HG03039 (cell line): ENCODE results near the gene GREM2.

ENCODE experiments used
- ATAC-seq: cut with Tn5 transposase; IDR thresholded peaks from one replicate; pipeline ENCODE4 v1.9.1; 2021; ENCODE audit warnings: mild to moderate bottlenecking, moderate library complexity; ENCODE audit not compliant: unreplicated experiment

Gene GREM2

GRCh38 chr1:240503036-240503435 lies 108.9 kb downstream of the GREM2 start:
- no peak for ATAC-seq

DNA sequence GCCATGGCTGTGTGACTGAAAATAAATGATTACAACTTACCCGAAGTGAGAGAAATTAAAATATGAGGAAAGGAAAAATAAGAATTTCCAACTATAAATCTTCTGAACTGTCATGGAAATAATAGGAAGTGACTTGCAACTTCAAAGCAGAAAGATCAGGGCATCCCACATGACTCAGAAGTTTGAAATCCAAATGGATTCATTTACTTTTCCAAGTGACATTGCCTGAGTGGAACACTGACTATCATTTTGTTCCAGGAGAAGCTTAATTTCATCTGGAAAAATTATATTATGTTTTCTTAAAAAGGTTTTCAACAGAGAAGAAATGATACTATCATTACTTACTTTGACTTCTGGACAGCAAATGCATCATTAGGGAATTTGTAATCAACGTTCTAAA lies 110.8 kb downstream of the GREM2 start:
- ATAC-seq: no peak

GRCh38 chr1:240500647-240501046 lies 111.3 kb downstream of the GREM2 start:
- no peak for ATAC-seq

DNA sequence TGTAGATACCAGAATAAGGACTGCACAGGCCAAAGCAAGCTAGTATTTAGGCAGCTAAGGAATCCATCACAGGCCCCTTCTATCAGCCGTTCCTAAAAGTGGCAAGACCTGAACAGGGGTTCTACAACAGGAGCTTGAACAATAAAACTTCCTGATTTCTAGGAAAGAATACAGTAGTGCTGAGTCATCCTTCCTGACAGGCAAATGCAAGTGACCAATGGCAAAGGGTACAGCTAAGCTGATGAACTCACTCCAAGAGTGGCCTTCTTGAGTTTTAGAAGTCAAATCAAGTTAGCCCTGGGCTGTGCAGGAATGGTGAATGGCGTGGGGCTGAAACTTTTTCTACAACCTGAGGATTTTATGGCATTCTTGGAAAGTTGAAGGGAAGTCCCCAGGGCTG lies 112.9 kb downstream of the GREM2 start:
- ATAC-seq: no peak

DNA sequence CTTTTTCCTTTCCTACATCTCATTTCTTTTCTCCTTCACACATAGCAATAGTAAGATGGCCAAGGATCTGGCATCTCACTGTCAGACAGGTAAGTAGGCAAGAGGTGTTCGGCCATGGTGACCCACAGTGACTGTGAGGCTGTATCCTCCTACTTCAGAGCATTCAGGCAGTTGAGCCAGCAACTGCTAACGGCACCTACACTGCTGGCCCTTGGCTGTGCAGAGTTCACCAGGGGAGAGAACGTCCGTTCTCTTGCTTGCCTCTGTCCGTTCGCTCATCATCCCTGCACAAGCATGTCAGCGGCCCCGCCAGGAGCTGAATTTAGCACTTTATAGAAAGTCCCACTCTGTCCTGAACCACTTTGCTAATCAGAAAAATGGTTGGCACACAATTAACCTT lies 113.6 kb downstream of the GREM2 start:
- no peak for ATAC-seq

DNA sequence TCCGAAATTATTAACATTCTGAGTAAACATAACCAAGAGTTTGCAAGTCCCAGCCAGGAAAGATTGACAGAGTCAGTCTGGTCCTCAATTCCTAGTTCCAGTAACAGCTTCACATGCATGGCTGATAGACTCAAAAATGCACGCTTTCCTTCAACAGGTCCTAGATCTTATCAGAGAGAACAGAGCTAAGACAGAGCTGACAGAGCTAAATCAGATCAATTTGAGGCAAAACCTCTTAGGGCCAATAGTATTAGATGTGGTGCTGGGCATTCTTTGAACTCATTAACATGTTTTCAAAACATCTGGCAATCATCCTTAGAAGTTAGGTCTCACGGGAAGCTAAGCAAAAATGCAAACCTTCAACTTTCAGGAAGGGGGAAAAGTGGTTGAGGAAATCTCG lies 114.0 kb downstream of the GREM2 start:
- no peak for ATAC-seq

DNA sequence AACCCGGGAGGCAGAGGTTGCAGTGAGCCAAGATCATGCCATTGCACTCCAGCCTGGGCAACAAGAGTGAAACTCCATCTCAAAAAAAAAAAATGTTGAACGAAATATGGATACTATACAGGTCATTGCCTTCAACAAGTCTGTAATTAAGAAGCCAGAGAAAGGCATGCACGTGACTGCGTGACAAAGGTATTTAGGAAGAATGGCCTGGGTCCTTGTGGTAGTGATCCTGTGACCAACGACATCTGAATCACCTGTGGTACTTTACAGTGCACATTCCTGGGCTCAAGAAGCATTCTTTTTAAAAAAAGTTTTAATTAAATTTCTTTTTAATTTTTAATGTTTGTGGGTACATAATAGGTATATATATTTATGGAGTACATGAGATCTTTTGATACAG lies 115.0 kb downstream of the GREM2 start:
- no peak for ATAC-seq

- no peak for ATAC-seq
Observed at GRCh38 chr1:240496356-240496755, 115.6 kb downstream of the GREM2 start.

DNA sequence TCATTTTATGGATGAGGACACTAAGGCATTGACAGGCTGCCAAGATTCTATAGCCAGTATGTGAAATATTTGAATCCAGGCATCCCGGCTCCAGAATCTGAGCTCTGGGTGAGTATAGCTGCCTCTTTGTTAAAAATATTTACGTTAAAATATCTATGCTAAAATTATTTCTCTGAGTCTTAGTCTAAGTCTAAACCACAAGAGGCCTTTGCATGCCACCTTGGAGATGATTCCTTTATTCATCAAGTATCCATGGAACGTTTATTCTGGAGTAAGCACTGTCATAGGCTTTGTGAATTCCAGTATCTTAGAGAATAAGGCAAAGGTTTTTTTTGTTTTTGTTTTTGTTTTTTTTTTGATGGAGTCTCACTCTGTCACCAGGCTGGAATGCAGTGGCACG lies 116.4 kb downstream of the GREM2 start:
- no peak for ATAC-seq

GRCh38 chr1:240492832-240493440 lies 119.0 kb downstream of the GREM2 start:
- ATAC-seq: no peak

- no peak for ATAC-seq
Observed at GRCh38 chr1:240491796-240492195, 120.2 kb downstream of the GREM2 start.

- ATAC-seq: no peak
Observed at GRCh38 chr1:240491156-240491555, 120.8 kb downstream of the GREM2 start.

- ATAC-seq: no peak
Observed at GRCh38 chr1:240487493-240487892, 124.5 kb downstream of the GREM2 start.

- ATAC-seq: no peak
Observed at GRCh38 chr1:240486611-240487010, 125.3 kb downstream of the GREM2 start.

- no peak for ATAC-seq
Observed at GRCh38 chr1:240484804-240485443, 127.0 kb downstream of the GREM2 start.

GRCh38 chr1:240478536-240478935 lies 133.4 kb downstream of the GREM2 start:
- no peak for ATAC-seq

DNA sequence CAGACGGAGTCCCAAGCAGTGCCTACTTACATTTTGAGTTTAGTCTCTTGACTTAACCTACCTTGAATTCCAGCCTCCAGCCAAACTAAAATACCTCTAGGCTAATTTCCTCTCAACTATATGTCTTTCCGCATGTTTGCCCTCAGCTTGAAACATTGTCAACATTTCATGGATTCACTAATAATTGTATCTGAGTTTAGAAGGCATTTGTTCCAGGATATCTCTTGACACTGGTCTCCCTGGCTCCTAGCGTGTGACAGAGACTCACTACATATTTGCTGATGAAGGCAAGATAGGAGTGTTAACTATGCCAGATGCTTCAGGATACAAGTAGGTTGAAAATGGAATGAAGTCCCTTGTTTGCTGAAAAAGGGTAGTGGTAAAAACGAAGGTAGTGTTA lies 136.1 kb downstream of the GREM2 start:
- no peak for ATAC-seq

DNA sequence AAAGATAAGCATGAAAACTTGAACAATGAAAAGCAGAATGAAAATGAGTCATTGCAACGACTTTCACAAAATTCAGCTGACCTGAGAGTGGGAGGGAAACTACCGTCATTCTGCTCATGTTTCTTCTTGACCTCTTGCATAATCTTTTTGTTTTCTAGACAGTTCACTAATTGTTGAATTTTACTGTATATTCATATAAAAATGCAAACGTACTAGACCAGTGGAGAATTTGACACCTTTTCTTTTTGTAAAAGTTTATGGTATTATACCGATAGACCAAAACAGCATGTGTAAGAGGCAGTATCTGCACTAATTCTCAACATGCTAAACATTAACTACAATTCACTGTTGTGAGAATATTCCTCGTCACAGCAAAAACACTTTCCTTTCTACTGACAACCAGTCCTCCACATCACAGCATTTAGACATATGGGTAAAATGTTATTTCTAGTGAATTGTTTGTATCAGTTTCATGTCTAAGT lies 137.8 kb downstream of the GREM2 start:
- ATAC-seq: no peak

- ATAC-seq: no peak
Observed at GRCh38 chr1:240468656-240469055, 143.3 kb downstream of the GREM2 start.

DNA sequence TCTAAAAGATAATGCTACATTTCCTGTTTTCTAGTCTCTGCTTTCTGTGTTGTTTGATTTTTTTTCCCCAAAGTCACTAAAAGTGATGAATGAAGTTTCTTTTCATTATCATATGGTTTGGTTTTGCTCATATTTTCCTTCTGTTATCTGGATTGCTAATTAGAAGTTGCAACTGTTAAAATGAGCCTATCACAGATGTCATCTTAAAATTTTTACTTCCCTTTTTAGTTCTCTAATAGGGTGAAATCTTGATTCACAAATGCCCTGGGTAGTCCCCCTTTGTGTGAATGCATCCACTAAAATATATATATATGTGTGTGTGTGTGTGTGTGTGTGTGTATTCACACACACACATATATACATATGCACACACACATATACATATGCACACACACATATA lies 144.1 kb downstream of the GREM2 start:
- ATAC-seq: no peak

GRCh38 chr1:240466509-240466908 lies 145.4 kb downstream of the GREM2 start:
- ATAC-seq: no peak

DNA sequence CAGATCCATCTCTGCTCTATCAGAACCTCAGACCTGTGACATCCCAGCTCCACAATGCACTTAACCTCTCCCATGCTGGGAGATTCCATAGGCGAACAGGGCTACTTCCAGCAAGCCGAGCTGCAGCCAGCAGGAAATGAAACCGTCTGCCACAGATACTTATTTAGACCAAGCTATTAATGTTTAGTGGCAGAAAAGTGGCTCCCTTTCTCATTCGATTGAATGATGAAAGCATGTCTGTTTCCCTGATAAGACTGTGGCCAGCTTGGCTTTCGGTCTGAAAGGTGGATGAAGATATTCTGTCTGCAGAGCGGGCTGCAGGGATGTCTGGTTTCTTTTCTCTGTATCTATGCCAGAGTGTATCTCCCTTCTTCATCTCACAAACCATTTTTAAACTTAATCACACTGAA lies 146.4 kb downstream of the GREM2 start:
- no peak for ATAC-seq

- ATAC-seq: no peak
Observed at GRCh38 chr1:240464099-240464498, 147.9 kb downstream of the GREM2 start.
